Measurements from ENCODE around the gene NLGN2.

GRCh38 chr17:7405350-7406234 is 2.1 kb upstream of the NLGN2 start:
- no peak for TF ChIP-seq POLR2AphosphoS5 (IDR thresholded peaks at IDR 0.05; ENCODE audit: low read depth, low read length)
- no peak for TF ChIP-seq POLR2A (IDR thresholded peaks at IDR 0.05; ENCODE audit: low read depth, low read length)
